SK-N-SH (cell line): ENCODE data around the gene MAN2B1. TPM values are rescaled to one million over a fixed set of nuclear protein-coding genes. Genes with fewer than 3 reads are reported as not detected.

Source experiments
- CTCF ChIA-PET: fragments of 300-600, 350-600 bp; formaldehyde crosslinking; extraction: SDS; loops from one replicate; lab custom pipeline; 2021; lab: Yijun Ruan, JAX
- POLR2A ChIA-PET: fragments of 350-600 bp; sonication (Branson Sonifier 250); formaldehyde crosslinking; extraction: SDS; loops from one replicate; lab custom pipeline; 2020; ENCODE audit warnings: antibody characterized with exemption, inconsistent platforms; lab: Yijun Ruan, JAX
- DNase-seq: peaks from one replicate; pipeline ENCODE4 v3.0.0; 2012
- H2AFZ ChIP-seq: fragments of 200-600 bp; sonication (generic); 2 replicates; pipeline ENCODE4 v1.8.1; 2016; ENCODE audit warnings: antibody characterized with exemption, mild to moderate bottlenecking, low read depth
- H3F3A ChIP-seq: fragments of 200-600 bp; sonication (generic); replicated peaks from 2 replicates; pipeline ENCODE3; 2016; ENCODE audit warnings: antibody characterized with exemption, mild to moderate bottlenecking; ENCODE audit not compliant: insufficient read depth
- H3K27ac ChIP-seq, 2 experiments: fragments of 200-500 bp in 1 of 2; fragments of 200-600 bp in 1 of 2; sonication (Bioruptor generic) in 1 of 2; sonication (generic), shearing (Covaris generic) in 1 of 2; 2 replicates each; pipeline versions ENCODE4 v1.5.1 to v1.6.1; 2014 to 2016; ENCODE audit warnings: low read depth in 2 of 2, inconsistent platforms in 1 of 2, low read length in 1 of 2, mild to moderate bottlenecking in 1 of 2, mixed read lengths in 1 of 2
- H3K27me3 ChIP-seq: fragments of 200-600 bp; sonication (generic), shearing (Covaris generic); 2 replicates; pipeline ENCODE4 v1.6.1; 2016; ENCODE audit warnings: mixed run types; ENCODE audit not compliant: insufficient read depth
- H3K36me3 ChIP-seq, 2 experiments: fragments of 200-500 bp in 1 of 2; fragments of 200-600 bp in 1 of 2; sonication (Bioruptor generic) in 1 of 2; sonication (generic) in 1 of 2; replicated peaks in 1 of 2; 2 replicates each; pipeline versions ENCODE3 to v1.5.1; 2014 to 2016; ENCODE audit warnings: low read length in 1 of 2, mild to moderate bottlenecking in 1 of 2; ENCODE audit not compliant: insufficient read depth in 2 of 2, control insufficient read depth in 1 of 2
- H3K4me1 ChIP-seq, 2 experiments: fragments of 200-500 bp in 1 of 2; fragments of 200-600 bp in 1 of 2; sonication (Bioruptor generic) in 1 of 2; sonication (generic), shearing (Covaris generic) in 1 of 2; 2 replicates each; pipeline versions ENCODE4 v1.5.1 to v1.6.1; 2014 to 2016; ENCODE audit warnings: low read depth in 1 of 2, low read length in 1 of 2, mixed run types in 1 of 2; ENCODE audit not compliant: insufficient read depth in 2 of 2, control insufficient read depth in 1 of 2
- H3K4me2 ChIP-seq: fragments of 200-600 bp; sonication (generic), shearing (Covaris generic); 2 replicates; pipeline ENCODE4 v1.6.1; 2017; ENCODE audit warnings: mixed run types
- H3K4me3 ChIP-seq, 2 experiments: fragments of 200-500 bp in 1 of 2; fragments of 200-600 bp in 1 of 2; sonication (Bioruptor generic) in 1 of 2; sonication (generic), shearing (Covaris generic) in 1 of 2; 2 replicates each; pipeline versions ENCODE4 v1.5.1 to v1.8.1; 2014 to 2016; ENCODE audit warnings: low read depth in 2 of 2, inconsistent platforms in 1 of 2, low read length in 1 of 2, mild to moderate bottlenecking in 1 of 2, mixed read lengths in 1 of 2, moderate library complexity in 1 of 2
- H3K79me2 ChIP-seq: fragments of 200-600 bp; sonication (generic); 2 replicates; pipeline ENCODE4 v1.8.1; 2017; ENCODE audit warnings: mild to moderate bottlenecking; ENCODE audit not compliant: insufficient read depth
- H3K9ac ChIP-seq: fragments of 200-600 bp; sonication (generic); 2 replicates; pipeline ENCODE4 v1.6.1; 2017; ENCODE audit warnings: mixed run types
- H3K9me2 ChIP-seq: fragments of 200-600 bp; sonication (generic); 2 replicates; pipeline ENCODE4 v1.6.1; 2017; ENCODE audit warnings: mixed run types
- H3K9me3 ChIP-seq: fragments of 200-600 bp; sonication (generic); 2 replicates; pipeline ENCODE4 v1.6.1; 2017; ENCODE audit warnings: mixed run types, mild to moderate bottlenecking, moderate library complexity
- H4K20me1 ChIP-seq: fragments of 200-600 bp; sonication (generic); 2 replicates; pipeline ENCODE4 v1.6.1; 2017; ENCODE audit warnings: mild to moderate bottlenecking, mixed run types; ENCODE audit not compliant: insufficient read depth
- ELF1 ChIP-seq: IDR thresholded peaks from 2 replicates; pipeline ENCODE4 v1.4.0; 2012
- EP300 ChIP-seq, 2 experiments: IDR thresholded peaks; 2 replicates each; pipeline versions ENCODE4 v1.4.0 to v1.6.1; 2012; ENCODE audit warnings: borderline replicate concordance in 1 of 2, low read depth in 1 of 2, low read length in 1 of 2
- FOXJ3 ChIP-seq: sonication (generic); formaldehyde crosslinking; IDR thresholded peaks from 2 replicates; pipeline ENCODE4 v1.5.1; 2020; ENCODE audit warnings: mild to moderate bottlenecking, missing genetic modification reagents
- FOXM1 ChIP-seq: IDR thresholded peaks from 2 replicates; pipeline ENCODE4 v1.4.0; 2012; ENCODE audit warnings: low read depth, mild to moderate bottlenecking
- GATA2 ChIP-seq: sonication (generic); formaldehyde crosslinking; IDR thresholded peaks from 2 replicates; pipeline ENCODE4 v1.5.0; 2020; ENCODE audit warnings: mild to moderate bottlenecking, missing genetic modification reagents
- IRF3 ChIP-seq: fragments of 150-350 bp; IDR thresholded peaks from 2 replicates; pipeline ENCODE4 v1.6.1; 2016; ENCODE audit warnings: mild to moderate bottlenecking, low read depth, low read length
- JUND ChIP-seq: IDR thresholded peaks from 2 replicates; pipeline ENCODE4 v1.4.0; 2012
- MXI1 ChIP-seq: IDR thresholded peaks from 2 replicates; pipeline ENCODE4 v1.6.1; 2012; ENCODE audit warnings: mild to moderate bottlenecking, low read depth, low read length, improper control_type of control experiment
- POLR2AphosphoS5 ChIP-seq: IDR thresholded peaks from 2 replicates; pipeline ENCODE4 v1.6.1; 2012; ENCODE audit warnings: low read depth, low read length
- RFX5 ChIP-seq: IDR thresholded peaks from 2 replicates; pipeline ENCODE4 v1.6.1; 2012; ENCODE audit warnings: mild to moderate bottlenecking, improper control_type of control experiment, low read length
- SIN3A ChIP-seq: IDR thresholded peaks from 2 replicates; pipeline ENCODE4 v1.6.1; 2012; ENCODE audit warnings: low read depth, mild to moderate bottlenecking, low read length, moderate library complexity, borderline replicate concordance
- TCF12 ChIP-seq: IDR thresholded peaks from 2 replicates; pipeline ENCODE4 v1.4.0; 2012
- YY1 ChIP-seq: IDR thresholded peaks from 2 replicates; pipeline ENCODE4 v1.4.0; 2012; ENCODE audit warnings: low read depth, mild to moderate bottlenecking
- WGBS: methylation state at CpG from one replicate; pipeline ENCODE4 v1.1.6; 2017; ENCODE audit warnings: low lambda C conversion rate; 5-methylcytosine and 5-hydroxymethylcytosine counted together
- polyA plus RNA-seq, 3 experiments: library from polyadenylated mRNA; depleted of rRNA; stranded (reverse); fragments of >200 nt; gene quantifications; 2 replicates each; pipeline ENCODE4 v1.2.3, GENCODE V29; 2012
- TF ChIP-seq, protein P1 (sequence below): fragments of 150-350 bp; IDR thresholded peaks from 2 replicates; pipeline ENCODE4 v1.6.1; 2017; ENCODE audit warnings: antibody characterized with exemption, low read length, low read depth, borderline replicate concordance
- TF ChIP-seq, protein P2 (sequence below): IDR thresholded peaks from 2 replicates; pipeline ENCODE4 v1.4.0; 2012; ENCODE audit warnings: low read depth, borderline replicate concordance
- TF ChIP-seq, protein P3 (sequence below): IDR thresholded peaks from 2 replicates; pipeline ENCODE4 v1.4.0; 2012; ENCODE audit warnings: low read depth, borderline replicate concordance

MAN2B1 gene
- polyA plus RNA-seq, 1 of the 3 experiments (the other 2 are of a cell fraction), result 47.0 TPM

GRCh38 chr19:12672744-12673143 lies 6.2 kb upstream of the MAN2B1 start:
- 85% methylated on average over 10 of the region's 10 CpGs for whole genome bisulfite sequencing
- Histone ChIP-seq H3K9ac (no peak overlapping the region), H3K36me3 (peaks cover 32 to 39% of the 10 kb centered on the region in 2 experiments), H3K79me2 (peaks cover 42% of the 10 kb centered on the region), H3K27me3 (no peaks in the 10 kb centered on the region), H3K9me3 (no peaks in the 10 kb centered on the region), H3K4me2 (no peak overlapping the region), H4K20me1 (peaks cover 12% of the 10 kb centered on the region), H3K4me3 (no peak overlapping the region), H3F3A (peaks cover 34% of the 10 kb centered on the region), H2AFZ (no peak overlapping the region), H3K9me2 (no peaks in the 10 kb centered on the region), H3K4me1 (peaks cover 5 to 18% of the 10 kb centered on the region in 2 experiments; a peak in 2 of 4 replicates), H3K27ac (no peak overlapping the region)
- POLR2A ChIA-PET, result interaction anchor here (0.7 kb wide), 1 partner anchor 613 kb away, joined by 3 read pairs; no protein-coding TSS in a partner anchor
- no peak for TF ChIP-seq FOXM1
- TF ChIP-seq JUND, result no peak
- TF ChIP-seq, protein P1, sequence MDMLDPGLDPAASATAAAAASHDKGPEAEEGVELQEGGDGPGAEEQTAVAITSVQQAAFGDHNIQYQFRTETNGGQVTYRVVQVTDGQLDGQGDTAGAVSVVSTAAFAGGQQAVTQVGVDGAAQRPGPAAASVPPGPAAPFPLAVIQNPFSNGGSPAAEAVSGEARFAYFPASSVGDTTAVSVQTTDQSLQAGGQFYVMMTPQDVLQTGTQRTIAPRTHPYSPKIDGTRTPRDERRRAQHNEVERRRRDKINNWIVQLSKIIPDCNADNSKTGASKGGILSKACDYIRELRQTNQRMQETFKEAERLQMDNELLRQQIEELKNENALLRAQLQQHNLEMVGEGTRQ, result no peak
- no peak for TF ChIP-seq TCF12
- TF ChIP-seq IRF3, result no peak
- TF ChIP-seq RFX5, result no peak
- TF ChIP-seq, protein P2, sequence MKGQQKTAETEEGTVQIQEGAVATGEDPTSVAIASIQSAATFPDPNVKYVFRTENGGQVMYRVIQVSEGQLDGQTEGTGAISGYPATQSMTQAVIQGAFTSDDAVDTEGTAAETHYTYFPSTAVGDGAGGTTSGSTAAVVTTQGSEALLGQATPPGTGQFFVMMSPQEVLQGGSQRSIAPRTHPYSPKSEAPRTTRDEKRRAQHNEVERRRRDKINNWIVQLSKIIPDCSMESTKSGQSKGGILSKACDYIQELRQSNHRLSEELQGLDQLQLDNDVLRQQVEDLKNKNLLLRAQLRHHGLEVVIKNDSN, result no peak
- no peak for TF ChIP-seq MXI1
- no peak for TF ChIP-seq YY1
- no peak for TF ChIP-seq EP300 (IDR thresholded peaks at IDR 0.05; ENCODE audit: borderline replicate concordance in 1 of 2, low read depth in 1 of 2, low read length in 1 of 2)
- TF ChIP-seq, protein P3, sequence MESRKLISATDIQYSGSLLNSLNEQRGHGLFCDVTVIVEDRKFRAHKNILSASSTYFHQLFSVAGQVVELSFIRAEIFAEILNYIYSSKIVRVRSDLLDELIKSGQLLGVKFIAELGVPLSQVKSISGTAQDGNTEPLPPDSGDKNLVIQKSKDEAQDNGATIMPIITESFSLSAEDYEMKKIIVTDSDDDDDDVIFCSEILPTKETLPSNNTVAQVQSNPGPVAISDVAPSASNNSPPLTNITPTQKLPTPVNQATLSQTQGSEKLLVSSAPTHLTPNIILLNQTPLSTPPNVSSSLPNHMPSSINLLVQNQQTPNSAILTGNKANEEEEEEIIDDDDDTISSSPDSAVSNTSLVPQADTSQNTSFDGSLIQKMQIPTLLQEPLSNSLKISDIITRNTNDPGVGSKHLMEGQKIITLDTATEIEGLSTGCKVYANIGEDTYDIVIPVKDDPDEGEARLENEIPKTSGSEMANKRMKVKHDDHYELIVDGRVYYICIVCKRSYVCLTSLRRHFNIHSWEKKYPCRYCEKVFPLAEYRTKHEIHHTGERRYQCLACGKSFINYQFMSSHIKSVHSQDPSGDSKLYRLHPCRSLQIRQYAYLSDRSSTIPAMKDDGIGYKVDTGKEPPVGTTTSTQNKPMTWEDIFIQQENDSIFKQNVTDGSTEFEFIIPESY, result no peak
- no peak for TF ChIP-seq GATA2 (CRISPR knock-in tag)
- TF ChIP-seq SIN3A, result no peak
- TF ChIP-seq ELF1, result no peak
- no peak for TF ChIP-seq FOXJ3 (CRISPR knock-in tag)
- no peak for TF ChIP-seq POLR2AphosphoS5
- CTCF ChIA-PET, result interaction anchor here (0.6 to 2.6 kb wide), 28 partner anchors 8 to 1329 kb away, joined by 3 to 21 read pairs (median 4); partner anchors contain the start of genes DHPS, FBXW9 and ZNF564
- no peak for DNase-seq
